MV-4-11 (cell line): ENCODE measurements around the gene FNDC3B.

Experiments used
- DNase-seq: peaks from one replicate; lab custom pipeline; 2025; lab: John Stamatoyannopoulos, UW

FNDC3B gene

DNA sequence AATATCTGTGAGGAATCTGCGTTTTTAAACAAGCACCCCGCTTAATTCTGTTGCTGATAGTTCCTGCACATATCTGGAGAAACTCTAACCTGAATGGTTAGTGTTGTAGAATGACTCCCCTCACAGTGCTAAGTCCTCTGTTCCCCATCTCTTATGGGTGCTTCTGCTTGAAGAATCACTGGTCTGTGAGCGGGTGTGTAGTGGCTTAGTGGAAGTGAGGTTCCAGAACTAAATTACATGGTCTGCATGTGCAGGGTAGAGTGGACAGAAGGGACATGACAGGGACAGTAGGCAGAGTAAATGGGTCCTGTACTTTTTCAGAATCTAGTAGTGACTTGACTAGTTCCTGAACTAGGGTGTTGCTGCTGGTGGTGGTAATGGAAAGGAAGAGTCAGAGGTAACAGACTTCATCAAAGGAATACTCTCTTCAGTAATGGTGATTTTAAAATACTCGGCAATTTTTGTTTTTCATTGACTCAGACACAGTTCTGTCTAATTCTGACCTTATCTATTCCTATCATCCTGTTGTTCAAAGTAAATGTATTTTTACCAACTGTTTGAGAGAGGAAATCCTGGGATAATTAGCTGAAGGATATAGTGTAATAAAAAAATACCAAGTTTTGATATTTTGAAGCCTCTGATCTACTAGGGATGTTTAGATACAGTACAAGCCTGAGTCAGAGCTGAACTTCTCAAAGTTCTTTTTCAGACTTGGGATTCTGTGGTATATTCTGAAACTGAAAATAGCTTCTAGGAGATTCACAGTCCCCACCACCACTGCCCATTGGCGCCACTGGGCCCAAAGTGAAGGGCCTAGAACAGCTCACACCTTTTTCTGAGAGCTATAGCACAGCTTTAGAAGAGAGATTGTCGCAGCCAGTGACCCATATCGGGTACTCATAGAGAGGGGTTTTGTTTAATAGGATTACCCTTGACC, 55.5 kb downstream of the FNDC3B start:
- peak; percentile 50 for DNase-seq

- peak; percentile 84 for DNase-seq
Measured at GRCh38 chr3:172096881-172097420, 57.6 kb downstream of the FNDC3B start.

DNA sequence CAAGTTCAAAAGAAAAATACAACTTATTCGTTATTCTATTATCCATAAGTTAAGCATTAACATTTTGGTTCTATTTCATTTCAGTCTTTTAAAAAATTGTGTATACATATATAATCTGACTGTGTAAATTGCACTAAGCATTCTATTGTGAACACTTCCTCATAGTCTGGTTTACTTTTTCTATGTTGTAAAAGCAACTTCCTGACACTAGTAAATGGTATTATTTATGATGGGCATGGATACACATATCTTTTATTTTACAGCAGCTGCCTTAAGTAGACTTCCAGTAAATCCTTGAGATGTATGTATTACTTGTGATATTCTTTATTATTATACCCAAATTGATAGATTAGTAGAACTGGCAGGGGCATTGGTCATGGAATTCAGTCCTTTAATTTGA, 58.2 kb downstream of the FNDC3B start:
- DNase-seq, result peak; percentile 40

DNA sequence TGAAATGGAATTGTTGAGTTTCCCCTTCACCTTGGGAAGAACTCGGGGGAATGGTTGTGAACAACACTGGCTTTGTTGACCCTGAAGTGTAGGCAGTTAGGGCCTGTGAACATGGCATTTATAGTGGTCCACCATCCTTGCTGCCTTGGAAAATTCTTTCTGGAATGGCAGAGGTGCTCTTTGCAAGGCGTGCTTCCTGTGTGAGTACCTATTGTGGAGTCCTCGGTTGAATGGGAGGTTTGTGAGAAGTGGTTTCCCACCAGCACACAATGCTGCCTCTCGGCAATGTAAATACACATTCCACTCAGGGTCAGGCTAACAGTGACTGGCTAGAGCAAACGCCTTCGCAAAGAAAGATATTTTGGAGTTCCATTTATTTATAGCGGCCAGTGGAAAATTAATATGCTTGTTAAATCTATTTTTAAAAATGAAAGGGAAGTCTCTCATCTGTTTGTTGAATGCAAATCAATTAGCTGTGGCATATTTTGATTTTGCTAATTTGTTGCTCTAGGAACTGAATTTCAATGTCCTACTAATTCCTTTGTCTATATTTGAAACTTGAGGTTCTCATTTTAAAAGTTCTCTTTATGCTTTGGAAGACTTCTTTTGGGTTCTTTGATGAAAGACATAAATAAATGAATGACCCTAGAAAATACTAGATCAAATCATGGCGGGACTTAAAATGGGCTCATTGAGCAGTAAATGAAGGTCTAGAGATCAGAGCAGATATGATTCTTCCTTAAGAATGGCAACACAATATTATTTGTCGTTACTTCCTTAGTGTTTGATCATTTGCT, 59.5 kb downstream of the FNDC3B start:
- no peak for DNase-seq

GRCh38 chr3:172099495-172099808, 60.1 kb downstream of the FNDC3B start:
- DNase-seq, result no peak

DNA sequence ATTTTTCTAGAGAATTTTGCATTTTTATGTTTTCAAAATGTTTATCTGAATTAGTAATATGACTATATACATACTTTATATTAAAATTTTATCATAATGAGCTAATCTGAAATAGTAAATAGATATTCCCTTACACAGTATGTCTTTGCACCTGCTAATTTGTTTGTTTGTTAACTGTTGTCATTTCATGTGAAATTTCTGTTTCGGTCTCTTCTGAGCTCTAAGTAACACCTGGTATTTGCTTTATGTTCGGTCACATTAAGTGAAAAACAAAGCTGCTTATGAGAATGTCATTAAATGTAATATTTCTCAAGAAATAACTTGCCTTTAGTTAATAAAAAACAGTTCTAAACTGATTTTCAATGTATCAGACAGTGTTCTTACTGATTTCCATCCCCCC, 61.1 kb downstream of the FNDC3B start:
- DNase-seq, result no peak

DNA sequence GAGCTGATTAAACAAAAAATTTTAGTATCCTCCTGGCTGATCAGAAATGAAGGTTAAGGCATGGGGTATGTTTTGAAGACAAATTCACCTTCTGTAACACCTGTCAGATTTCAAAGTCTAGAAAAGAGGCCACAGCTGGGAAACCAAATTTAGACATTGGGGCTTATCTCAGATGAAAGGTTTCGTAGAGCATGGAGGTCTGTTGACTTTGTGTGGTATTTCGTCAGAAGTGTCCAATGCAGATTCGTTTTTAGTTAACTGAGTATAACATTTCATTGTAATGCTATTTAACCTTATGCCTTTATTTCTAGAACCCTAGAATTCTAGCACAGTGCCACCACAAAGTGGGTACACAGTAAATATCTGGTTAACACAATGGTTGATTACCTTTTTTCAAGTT, 61.7 kb downstream of the FNDC3B start:
- DNase-seq, result no peak

DNA sequence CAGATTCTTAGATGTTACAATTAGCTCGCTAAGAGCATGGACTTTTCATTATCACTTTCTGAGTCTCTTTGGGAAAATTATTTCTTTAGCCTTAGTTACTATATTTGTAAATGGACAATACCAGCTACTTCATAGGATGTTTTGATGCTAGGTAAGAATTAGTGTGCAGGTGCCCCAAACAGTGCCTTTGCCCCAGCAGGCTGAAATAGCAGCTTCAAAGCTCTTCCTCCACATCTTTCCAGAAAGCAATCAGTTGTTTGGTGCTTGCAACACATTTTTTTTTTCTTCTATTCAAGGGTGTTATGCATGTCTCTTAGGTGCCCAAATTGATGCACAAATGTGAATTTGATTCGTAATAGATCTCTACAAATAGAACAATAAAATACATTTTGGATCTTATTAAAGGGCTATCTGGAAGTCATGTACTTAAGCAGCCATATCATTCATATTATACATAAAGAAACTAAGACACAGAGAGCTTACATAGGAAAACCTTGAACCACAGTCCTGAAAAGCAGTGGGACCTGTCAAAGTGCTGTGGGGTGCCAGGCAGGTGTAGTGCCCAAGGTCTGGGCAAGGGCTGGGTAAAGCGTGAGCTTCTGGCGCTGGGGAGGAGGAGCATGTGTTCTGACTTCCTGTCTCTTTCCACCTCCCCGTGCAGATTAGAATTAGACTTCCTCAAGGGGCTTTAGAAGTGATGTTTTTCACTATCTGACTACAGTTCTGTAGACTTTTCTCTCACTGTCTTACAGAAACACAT, 62.9 kb downstream of the FNDC3B start:
- DNase-seq, result peak; percentile 35

DNA sequence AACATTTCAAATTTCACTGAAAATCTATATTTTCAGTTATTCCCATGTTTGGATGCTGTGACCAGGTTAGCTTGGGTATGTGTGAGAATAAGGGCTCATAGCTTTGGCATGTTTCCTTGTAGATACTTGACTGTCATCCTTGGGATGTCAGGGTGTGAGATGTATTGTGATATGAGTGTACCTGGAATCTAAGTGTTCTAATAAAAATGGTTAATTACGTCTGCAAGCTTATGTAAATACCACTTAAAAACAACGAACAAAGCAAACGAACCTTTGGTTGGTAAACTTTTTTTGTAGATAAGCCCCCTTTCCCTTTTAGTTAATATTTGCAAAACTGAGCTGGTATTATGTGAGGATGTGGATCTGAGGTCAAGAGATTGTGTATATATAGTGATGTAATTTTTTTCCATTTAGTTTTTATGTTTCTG, 63.5 kb downstream of the FNDC3B start:
- no peak for DNase-seq

DNA sequence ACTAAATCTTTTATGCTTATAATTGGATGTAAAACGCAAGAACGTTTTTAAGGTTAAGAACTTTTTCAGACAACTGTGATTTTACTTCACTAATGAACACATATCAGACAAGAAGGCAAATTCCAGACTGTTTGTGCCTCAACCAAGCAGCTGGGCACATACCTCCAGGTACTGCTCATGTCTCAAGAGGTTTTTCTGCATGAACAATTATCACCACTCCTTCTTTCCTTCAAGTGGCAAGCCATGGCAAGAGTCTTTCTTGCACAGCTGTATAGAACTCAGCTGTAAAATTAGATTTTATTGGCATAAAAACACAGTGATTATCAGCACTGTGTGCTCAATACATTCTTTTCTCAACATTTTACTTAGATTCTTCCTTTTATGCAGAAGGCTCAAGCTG, 64.3 kb downstream of the FNDC3B start:
- no peak for DNase-seq

DNA sequence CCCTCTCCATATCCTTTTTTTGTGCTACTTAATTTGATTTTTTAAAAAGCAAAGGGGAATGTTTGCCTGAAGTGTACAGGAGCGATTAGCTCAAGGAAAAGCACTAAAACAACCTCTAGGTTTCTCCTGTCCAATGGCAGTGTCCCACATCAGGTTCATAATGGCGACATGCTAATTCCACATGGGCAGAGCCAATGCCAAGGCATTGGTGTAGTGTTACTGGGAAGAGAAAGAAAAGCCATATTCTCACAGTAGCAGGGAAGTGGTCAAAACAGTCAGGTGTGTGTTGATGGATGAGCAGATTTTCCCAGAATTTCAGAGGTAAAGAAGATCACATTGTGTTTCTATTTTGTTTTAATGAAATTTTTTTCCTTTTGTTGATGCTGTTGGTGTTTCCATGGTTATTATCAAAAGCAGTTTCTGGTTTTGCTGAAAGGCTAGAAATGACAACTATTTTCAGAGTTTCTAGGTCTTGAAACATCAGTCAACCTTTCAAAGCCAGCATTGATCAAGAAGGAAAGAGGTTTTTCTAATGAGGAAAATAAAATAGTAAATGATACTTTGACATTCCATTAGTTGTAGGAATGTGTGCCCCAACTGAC, 65.2 kb downstream of the FNDC3B start:
- no peak for DNase-seq

DNA sequence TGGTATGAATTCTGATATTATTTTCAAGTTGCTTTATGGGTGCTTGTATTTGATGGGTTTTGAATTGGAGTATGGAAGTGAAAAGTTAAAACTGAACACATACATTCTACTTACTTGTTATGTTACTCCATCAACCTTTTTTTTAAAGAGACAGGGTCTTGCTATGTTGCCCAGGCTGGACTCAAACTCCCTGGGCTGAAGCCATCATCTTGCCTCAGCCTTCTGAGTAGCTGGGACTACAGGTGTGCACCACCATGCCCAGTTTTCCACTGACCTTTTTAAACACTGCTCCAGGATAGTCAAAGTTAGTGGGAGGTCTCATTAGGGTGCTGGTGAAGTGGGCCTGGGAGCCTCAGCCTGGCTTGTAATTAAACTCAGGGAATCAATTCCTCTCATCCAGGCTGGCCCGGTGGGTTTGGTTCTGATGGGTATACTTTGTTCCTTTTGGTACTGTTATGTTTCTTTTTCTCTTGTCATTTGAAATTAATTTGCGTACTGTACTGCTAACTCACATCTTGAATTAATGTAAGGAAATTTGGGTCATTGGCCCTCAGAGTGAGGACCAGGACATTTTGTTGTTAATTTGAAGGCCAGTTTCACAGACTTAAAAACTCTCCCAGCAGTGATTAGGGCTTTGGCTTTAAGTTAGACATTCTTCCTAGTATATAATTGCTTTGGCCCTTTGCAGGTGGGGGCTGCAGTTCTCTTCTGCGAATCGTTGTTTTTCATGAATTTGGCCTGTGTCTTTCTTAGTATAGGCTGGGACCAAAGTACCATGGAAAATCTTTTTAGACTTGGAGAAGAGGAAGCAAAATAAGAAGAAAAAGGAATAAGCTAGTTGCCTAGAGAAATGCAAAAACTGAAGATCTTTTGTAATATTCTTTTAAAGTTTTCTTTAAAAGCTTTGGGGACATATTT, 66.9 kb downstream of the FNDC3B start:
- no peak for DNase-seq

- DNase-seq, result peak; percentile 97
Measured at GRCh38 chr3:172106989-172107388, 67.6 kb downstream of the FNDC3B start.

DNA sequence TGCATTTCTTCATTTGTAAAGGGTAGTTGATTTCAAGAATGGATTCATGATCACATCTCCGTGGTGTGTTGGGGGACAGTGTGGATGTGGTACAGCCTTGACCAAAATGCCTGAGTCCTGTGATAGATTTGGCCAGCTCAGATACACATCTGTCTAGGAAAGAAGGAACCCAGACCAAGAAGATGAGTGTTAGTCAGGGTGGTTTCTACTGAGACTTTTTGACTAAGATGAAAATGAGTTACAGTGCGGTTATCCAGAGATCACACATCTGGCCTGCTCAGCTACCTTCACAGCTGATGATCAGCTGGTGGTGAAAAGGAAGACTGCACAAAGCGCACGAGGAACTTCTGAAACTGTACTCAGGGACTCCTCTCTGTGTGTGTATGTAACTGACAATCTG, 68.0 kb downstream of the FNDC3B start:
- peak; percentile 85 for DNase-seq

DNA sequence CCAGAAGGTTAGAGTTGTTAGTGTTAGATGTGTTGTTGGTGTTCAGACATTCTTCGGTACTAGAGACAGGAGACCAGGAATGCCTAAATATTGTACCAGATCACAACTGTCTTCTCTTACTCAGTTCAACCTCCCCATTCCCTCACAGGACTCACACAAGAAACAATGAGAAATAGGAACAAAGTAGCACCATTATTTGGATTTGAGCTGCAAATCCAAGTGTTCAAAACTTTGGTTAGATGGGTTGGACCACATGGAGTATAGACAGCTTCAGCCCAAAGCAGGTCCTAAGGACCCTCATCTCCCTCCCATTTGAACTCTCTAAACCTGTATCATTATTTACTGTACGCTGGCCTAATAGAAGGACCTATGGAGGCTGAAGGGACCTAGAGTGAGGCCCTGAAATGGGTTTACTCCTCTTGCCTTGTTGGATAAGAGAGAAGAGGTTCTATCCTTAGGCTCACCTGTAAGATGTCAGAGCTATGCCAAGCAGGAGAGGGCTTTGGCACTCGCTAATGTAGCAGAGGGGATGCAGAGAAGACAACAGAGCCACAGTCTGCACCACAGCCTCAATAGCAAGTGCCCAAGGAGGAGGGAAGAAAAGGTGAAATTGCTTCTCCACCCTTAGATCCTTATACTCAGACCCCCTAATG, 70.9 kb downstream of the FNDC3B start:
- no peak for DNase-seq

- no peak for DNase-seq
Measured at GRCh38 chr3:172111163-172111562, 71.8 kb downstream of the FNDC3B start.

DNA sequence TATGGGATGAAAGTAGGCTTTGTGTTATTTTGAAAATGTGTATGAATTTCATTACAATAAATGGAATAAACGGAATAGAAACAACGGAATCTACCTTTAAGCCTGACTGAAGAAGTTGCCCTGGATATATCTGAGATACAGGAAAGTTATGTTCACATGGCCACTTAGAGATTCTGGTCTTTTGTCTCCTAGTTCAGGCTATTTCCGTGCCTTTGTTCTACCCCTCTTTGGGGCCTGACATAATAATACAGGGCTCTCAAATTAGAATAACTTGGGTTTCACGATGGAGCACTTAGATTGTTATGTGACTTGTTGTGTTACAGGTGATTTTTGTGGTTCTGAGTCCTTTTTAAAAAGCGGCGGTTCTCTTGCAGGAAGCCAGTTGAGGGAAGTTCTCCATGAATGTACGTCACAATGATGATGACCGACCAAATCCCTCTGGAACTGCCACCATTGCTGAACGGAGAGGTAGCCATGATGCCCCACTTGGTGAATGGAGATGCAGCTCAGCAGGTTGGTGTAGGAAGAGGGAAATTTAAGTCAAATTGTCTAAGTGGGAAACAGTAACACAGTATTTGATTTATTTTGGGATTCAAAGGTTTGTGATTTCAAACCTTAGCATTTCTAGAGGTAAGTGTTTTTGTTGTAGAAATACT, 72.8 kb downstream of the FNDC3B start:
- DNase-seq, result no peak

DNA sequence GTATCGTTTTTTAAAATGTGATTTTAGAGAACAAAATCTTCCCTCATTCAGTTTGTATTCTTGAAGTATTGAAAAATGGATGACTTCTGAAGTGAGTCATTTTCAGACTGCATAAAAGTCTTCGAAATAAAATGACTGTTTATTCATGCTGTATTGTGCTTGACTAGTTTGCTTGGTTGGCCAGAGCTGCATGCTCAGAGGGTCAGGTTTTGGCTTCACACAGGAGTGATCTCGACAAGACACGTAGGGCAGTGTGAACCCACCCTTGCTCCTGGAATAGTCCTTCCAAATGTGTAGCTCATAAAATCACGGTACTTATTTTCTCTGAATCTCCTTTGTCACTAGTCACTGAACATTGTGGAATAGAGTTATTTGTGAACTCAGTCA, 73.3 kb downstream of the FNDC3B start:
- DNase-seq, result no peak

DNA sequence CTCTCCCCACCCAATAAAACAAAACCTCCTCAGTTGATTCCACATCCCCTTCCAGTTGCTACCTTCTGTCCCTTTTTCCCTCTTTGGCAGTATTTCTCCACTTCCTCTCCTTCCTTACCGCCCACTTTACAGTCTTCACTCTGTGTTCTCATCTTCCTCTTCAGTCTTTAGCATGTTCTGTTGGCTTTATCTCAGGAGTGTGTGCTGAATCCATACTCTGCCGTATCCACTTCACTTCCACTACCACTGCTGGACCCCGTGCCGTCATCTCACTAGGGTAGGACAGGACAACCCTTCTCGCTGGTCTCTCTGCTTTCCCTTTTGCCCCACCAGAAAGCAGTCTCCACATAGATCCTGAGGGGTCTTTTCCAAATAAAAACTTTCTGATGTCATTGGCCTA, 74.3 kb downstream of the FNDC3B start:
- no peak for DNase-seq

- no peak for DNase-seq
Measured at GRCh38 chr3:172115059-172115458, 75.7 kb downstream of the FNDC3B start.
